NT2/D1 (cell line): ENCODE data around the gene CCL26.
"Not testable (repeated sequence)": the region's sequence is repeated elsewhere in the genome, so short reads cannot be mapped to it uniquely, and the experiment has no call there.

Experiments used
- SUZ12 ChIP-seq: IDR thresholded peaks from 2 replicates; pipeline ENCODE4 v1.6.1; 2011; ENCODE audit not compliant: insufficient read length, insufficient read depth; ENCODE audit errors: extremely low read depth
- YY1 ChIP-seq: IDR thresholded peaks from 2 replicates; pipeline ENCODE4 v1.6.1; 2011; ENCODE audit not compliant: insufficient read length, insufficient read depth
- ZNF274 ChIP-seq: IDR thresholded peaks from 2 replicates; pipeline ENCODE4 v1.6.1; 2011; ENCODE audit warnings: mild to moderate bottlenecking, low read depth, low read length

DNA sequence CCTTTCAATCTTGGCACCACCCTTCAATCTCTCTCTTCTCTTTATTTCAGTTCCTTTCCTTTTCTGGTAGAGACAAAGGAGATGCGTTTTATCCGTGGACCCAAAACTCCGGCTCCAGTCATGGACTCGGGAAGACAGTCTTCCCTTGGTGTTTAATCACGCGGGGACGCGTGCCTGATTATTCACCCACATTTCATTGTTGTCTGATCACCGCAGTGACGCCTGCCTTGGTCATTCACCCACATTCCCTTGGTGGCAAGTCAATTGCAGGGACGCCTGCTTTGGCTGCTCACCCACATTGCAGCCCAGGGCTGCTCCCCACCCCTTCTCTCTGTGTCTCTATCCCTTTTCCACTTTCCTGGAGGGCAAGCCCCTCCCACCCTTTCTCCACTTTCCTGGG is 7.5 kb upstream of the CCL26 start:
- TF ChIP-seq YY1, ZNF274, SUZ12: not testable (repeated sequence)
